WTC11 (cell line): ENCODE data around the gene NINJ2.

ENCODE experiments used
- ATF1 ChIP-seq: sonication (generic); formaldehyde crosslinking; IDR thresholded peaks from 2 replicates; pipeline ENCODE4 v1.8.1; 2023; ENCODE audit warnings: mild to moderate bottlenecking, moderate library complexity, missing genetic modification reagents
- CTCF ChIP-seq: fragments of 200-600 bp; IDR thresholded peaks from 2 replicates; pipeline ENCODE4 v1.8.0; 2022; ENCODE audit warnings: antibody characterized with exemption
- GABPB1 ChIP-seq: sonication (generic); formaldehyde crosslinking; IDR thresholded peaks from 2 replicates; pipeline ENCODE4 v1.8.1; 2023; ENCODE audit warnings: mild to moderate bottlenecking, missing genetic modification reagents

GRCh38 chr12:599756-600155, 63.5 kb downstream of the NINJ2 start:
- TF ChIP-seq ATF1 (no peak), CTCF (no peak), GABPB1 (CRISPR knock-in tag) (no peak)
